ENCODE data around the gene TMPRSS3. TPM values are rescaled to one million over a fixed set of nuclear protein-coding genes. Genes with fewer than 3 reads are reported as not detected.

TMPRSS3 gene
- total RNA-seq, 1 experiment from 2014 or later, result 4.3 TPM

- H3K27me3 ChIP-seq (ENCODE audit: insufficient read depth, low read depth), result no peaks in the 10 kb centered on the region
- no peak overlapping the region for H3K27ac ChIP-seq
- peaks cover 8% of the 10 kb centered on the region; the same call in 1 of the 2 replicates for H3K4me1 ChIP-seq (replicated peaks; ENCODE audit: insufficient read depth)
- ChIA-PET POLR2A (ENCODE audit: unreplicated experiment) (no interaction called here), CTCF (no interaction called here)
- H3F3A ChIP-seq (ENCODE audit: insufficient read depth, low read depth), result no peaks in the 10 kb centered on the region
- no peaks in the 10 kb centered on the region for H3K36me3 ChIP-seq (ENCODE audit: low read depth)
- no TSS peak for BruUV-seq (replicated peaks)
- no peak overlapping the region for H3K4me2 ChIP-seq
- H3K4me3 ChIP-seq, result no peak overlapping the region
- TF ChIP-seq, protein P1, sequence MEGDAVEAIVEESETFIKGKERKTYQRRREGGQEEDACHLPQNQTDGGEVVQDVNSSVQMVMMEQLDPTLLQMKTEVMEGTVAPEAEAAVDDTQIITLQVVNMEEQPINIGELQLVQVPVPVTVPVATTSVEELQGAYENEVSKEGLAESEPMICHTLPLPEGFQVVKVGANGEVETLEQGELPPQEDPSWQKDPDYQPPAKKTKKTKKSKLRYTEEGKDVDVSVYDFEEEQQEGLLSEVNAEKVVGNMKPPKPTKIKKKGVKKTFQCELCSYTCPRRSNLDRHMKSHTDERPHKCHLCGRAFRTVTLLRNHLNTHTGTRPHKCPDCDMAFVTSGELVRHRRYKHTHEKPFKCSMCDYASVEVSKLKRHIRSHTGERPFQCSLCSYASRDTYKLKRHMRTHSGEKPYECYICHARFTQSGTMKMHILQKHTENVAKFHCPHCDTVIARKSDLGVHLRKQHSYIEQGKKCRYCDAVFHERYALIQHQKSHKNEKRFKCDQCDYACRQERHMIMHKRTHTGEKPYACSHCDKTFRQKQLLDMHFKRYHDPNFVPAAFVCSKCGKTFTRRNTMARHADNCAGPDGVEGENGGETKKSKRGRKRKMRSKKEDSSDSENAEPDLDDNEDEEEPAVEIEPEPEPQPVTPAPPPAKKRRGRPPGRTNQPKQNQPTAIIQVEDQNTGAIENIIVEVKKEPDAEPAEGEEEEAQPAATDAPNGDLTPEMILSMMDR (conservative IDR thresholded peaks at IDR 0.05), result no peak
- TF ChIP-seq EZH2 (IDR thresholded peaks at IDR 0.05; ENCODE audit: low read depth), result no peak
- intact Hi-C loops (cut with micrococcal nuclease; ENCODE audit: unreplicated experiment), result no loop called here
- no peak for DNase-seq
- no peak overlapping the region for H2AFZ ChIP-seq
- no peaks in the 10 kb centered on the region for H4K20me1 ChIP-seq (ENCODE audit: insufficient read depth)
- no peaks in the 10 kb centered on the region for H3K79me2 ChIP-seq (ENCODE audit: low read depth)
- no peaks in the 10 kb centered on the region for H3K9me2 ChIP-seq (ENCODE audit: insufficient read depth)
- H3K9me3 ChIP-seq (ENCODE audit: insufficient read depth, low read depth), result no peaks in the 10 kb centered on the region
These were observed 49.4 kb downstream of the TMPRSS3 start for GRCh38 chr21:42346441-42346840.

- TF ChIP-seq, protein P1 (conservative IDR thresholded peaks at IDR 0.05), result no peak
- no peak for TF ChIP-seq EZH2 (IDR thresholded peaks at IDR 0.05; ENCODE audit: low read depth)
These were observed 51.2 kb downstream of the TMPRSS3 start for GRCh38 chr21:42344631-42345030.

DNA sequence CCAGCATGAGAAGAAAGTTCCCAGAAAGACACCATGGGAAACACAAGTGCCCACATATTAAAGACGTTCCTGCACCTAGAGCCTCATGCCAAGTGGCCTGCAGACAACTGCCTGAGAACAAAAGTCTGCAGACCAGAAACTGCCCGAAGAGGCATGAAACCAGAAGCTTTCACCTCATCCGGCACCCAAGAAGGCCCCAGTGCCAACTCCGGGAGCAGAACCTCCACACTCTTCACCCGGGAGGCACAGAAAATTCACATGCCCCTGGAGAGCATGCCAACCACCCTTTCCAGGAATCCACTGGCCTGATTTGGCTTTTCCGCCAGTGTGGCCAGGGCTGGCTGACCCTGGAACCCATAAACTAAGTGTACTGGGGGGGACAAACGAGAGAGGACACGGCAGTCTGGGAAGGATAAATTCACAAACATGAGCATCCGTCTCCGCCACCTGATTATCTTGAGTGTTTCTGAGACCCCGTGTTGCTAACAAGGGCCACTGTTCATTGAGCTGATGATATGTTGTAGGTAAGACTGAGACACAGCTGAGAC lies 51.8 kb downstream of the TMPRSS3 start:
- Histone ChIP-seq H3F3A (ENCODE audit: insufficient read depth, low read depth) (no peaks in the 10 kb centered on the region), H3K4me1 (replicated peaks; ENCODE audit: insufficient read depth) (no peaks in the 10 kb centered on the region), H3K4me2 (no peak overlapping the region), H3K79me2 (ENCODE audit: low read depth) (no peaks in the 10 kb centered on the region), H3K27ac (no peak overlapping the region), H3K9me3 (ENCODE audit: insufficient read depth, low read depth) (no peaks in the 10 kb centered on the region), H3K27me3 (ENCODE audit: insufficient read depth, low read depth) (no peaks in the 10 kb centered on the region), H2AFZ (no peak overlapping the region), H4K20me1 (ENCODE audit: insufficient read depth) (no peaks in the 10 kb centered on the region), H3K4me3 (no peak overlapping the region), H3K9me2 (ENCODE audit: insufficient read depth) (no peaks in the 10 kb centered on the region), H3K36me3 (ENCODE audit: low read depth) (no peaks in the 10 kb centered on the region)
- POLR2A ChIA-PET (ENCODE audit: unreplicated experiment), result no interaction called here
- TF ChIP-seq EZH2 (IDR thresholded peaks at IDR 0.05; ENCODE audit: low read depth), result no peak
- TF ChIP-seq, protein P1 (conservative IDR thresholded peaks at IDR 0.05), result no peak
- no peak for DNase-seq
- intact Hi-C loops (cut with micrococcal nuclease; ENCODE audit: unreplicated experiment), result no loop called here
- no TSS peak for BruUV-seq (replicated peaks)
- CTCF ChIA-PET, result no interaction called here

More at GRCh38 chr21:42344631-42345030, 51.2 kb downstream of the TMPRSS3 start:
- no peak overlapping the region for H3K4me2 ChIP-seq
- H2AFZ ChIP-seq, result no peak overlapping the region
- H4K20me1 ChIP-seq (ENCODE audit: insufficient read depth), result no peaks in the 10 kb centered on the region
- intact Hi-C loops (cut with micrococcal nuclease; ENCODE audit: unreplicated experiment), result no loop called here
- no peaks in the 10 kb centered on the region for H3K9me3 ChIP-seq (ENCODE audit: insufficient read depth, low read depth)
- POLR2A ChIA-PET (ENCODE audit: unreplicated experiment), result no interaction called here
- H3F3A ChIP-seq (ENCODE audit: insufficient read depth, low read depth), result no peaks in the 10 kb centered on the region
- CTCF ChIA-PET, result no interaction called here
- no peaks in the 10 kb centered on the region for H3K79me2 ChIP-seq (ENCODE audit: low read depth)
- H3K4me3 ChIP-seq, result no peak overlapping the region
- no peak overlapping the region for H3K27ac ChIP-seq
- no peaks in the 10 kb centered on the region for H3K9me2 ChIP-seq (ENCODE audit: insufficient read depth)
- DNase-seq, result no peak
- BruUV-seq (replicated peaks), result no TSS peak
- H3K4me1 ChIP-seq (replicated peaks; ENCODE audit: insufficient read depth), result no peaks in the 10 kb centered on the region
- no peaks in the 10 kb centered on the region for H3K27me3 ChIP-seq (ENCODE audit: insufficient read depth, low read depth)
- no peaks in the 10 kb centered on the region for H3K36me3 ChIP-seq (ENCODE audit: low read depth)

Measured in PC-9 (cell line).